CD4-positive, alpha-beta T cell treated with Interleukin-10 for 1 hour (primary cell): Measurements from ENCODE around the gene CLCA2.
A peak's percentile ranks its signal among the peaks of the same experiment; 100 is the strongest.

Experiments used
- DNase-seq: peaks from one replicate; pipeline ENCODE4 v3.0.0-alpha.2; 2020

CLCA2 gene

GRCh38 chr1:86478416-86479156 is 54.6 kb downstream of the CLCA2 start:
- no peak for DNase-seq

GRCh38 chr1:86481966-86482365 is 58.0 kb downstream of the CLCA2 start:
- no peak for DNase-seq

- DNase-seq = no peak
Measured at GRCh38 chr1:86487131-86487810, 63.3 kb downstream of the CLCA2 start.

GRCh38 chr1:86487811-86488141 is 63.8 kb downstream of the CLCA2 start:
- no peak for DNase-seq

GRCh38 chr1:86489242-86489878 is 65.4 kb downstream of the CLCA2 start:
- no peak for DNase-seq

GRCh38 chr1:86491171-86491950 is 67.4 kb downstream of the CLCA2 start:
- DNase-seq = no peak

GRCh38 chr1:86498281-86498680 is 74.3 kb downstream of the CLCA2 start:
- DNase-seq = no peak

- peak; percentile 68 for DNase-seq
Measured at GRCh38 chr1:86499987-86500593, 76.1 kb downstream of the CLCA2 start.

GRCh38 chr1:86500714-86501113 is 76.7 kb downstream of the CLCA2 start:
- no peak for DNase-seq

- DNase-seq = peak; percentile 73
Measured at GRCh38 chr1:86502125-86502646, 78.2 kb downstream of the CLCA2 start.

GRCh38 chr1:86502721-86503405 is 78.9 kb downstream of the CLCA2 start:
- DNase-seq = peak; percentile 29

GRCh38 chr1:86503406-86504136 is 79.6 kb downstream of the CLCA2 start:
- no peak for DNase-seq

GRCh38 chr1:86504137-86504479 is 80.1 kb downstream of the CLCA2 start:
- DNase-seq = no peak

GRCh38 chr1:86504895-86505563 is 81.1 kb downstream of the CLCA2 start:
- DNase-seq = no peak

GRCh38 chr1:86505564-86505902 is 81.6 kb downstream of the CLCA2 start:
- no peak for DNase-seq
